Loucy (cell line): ENCODE data around the gene IFT52.

ENCODE experiments used
- H2AFZ ChIP-seq: fragments of 200-600 bp; sonication (generic); 2 replicates; pipeline ENCODE4 v1.6.0; 2016; ENCODE audit warnings: antibody characterized with exemption, mild to moderate bottlenecking, low read length, moderate library complexity
- H3F3A ChIP-seq: fragments of 200-600 bp; 2 replicates; pipeline ENCODE4 v1.6.0; 2016; ENCODE audit warnings: antibody characterized with exemption, low read depth, mild to moderate bottlenecking
- H3K27me3 ChIP-seq: fragments of 200-600 bp; sonication (generic); 2 replicates; pipeline ENCODE4 v1.6.1; 2014; ENCODE audit warnings: low read length, mild to moderate bottlenecking; ENCODE audit not compliant: insufficient read depth, poor library complexity, severe bottlenecking
- H3K36me3 ChIP-seq: fragments of 200-600 bp; sonication (generic); 2 replicates; pipeline ENCODE4 v1.6.1; 2016; ENCODE audit warnings: low read length; ENCODE audit not compliant: insufficient read depth
- H3K4me1 ChIP-seq: fragments of 200-600 bp; sonication (generic); 2 replicates; pipeline ENCODE4 v1.5.1; 2014; ENCODE audit warnings: low read length, mild to moderate bottlenecking; ENCODE audit not compliant: insufficient read depth, poor library complexity, severe bottlenecking
- H3K4me2 ChIP-seq: fragments of 200-600 bp; sonication (generic); 2 replicates; pipeline ENCODE4 v1.6.0; 2014; ENCODE audit warnings: antibody characterized with exemption, low read length, low read depth, mild to moderate bottlenecking; ENCODE audit not compliant: poor library complexity, severe bottlenecking
- H3K4me3 ChIP-seq: fragments of 200-600 bp; sonication (generic); 2 replicates; pipeline ENCODE4 v1.5.1; 2014; ENCODE audit warnings: low read length, mild to moderate bottlenecking, mixed read lengths; ENCODE audit not compliant: poor library complexity, severe bottlenecking
- H3K79me2 ChIP-seq: fragments of 200-600 bp; sonication (generic); 2 replicates; pipeline ENCODE4 v1.6.1; 2014; ENCODE audit warnings: low read length; ENCODE audit not compliant: insufficient read depth
- H3K9ac ChIP-seq: fragments of 200-600 bp; sonication (generic); 2 replicates; pipeline ENCODE4 v1.6.0; 2014; ENCODE audit warnings: mild to moderate bottlenecking, low read depth, low read length, moderate library complexity; ENCODE audit not compliant: poor library complexity, severe bottlenecking
- H3K9me2 ChIP-seq: fragments of 200-600 bp; sonication (generic); replicated peaks from 2 replicates; pipeline ENCODE4 v1.6.1; 2016; ENCODE audit warnings: low read depth, low read length, mixed read lengths
- H3K9me3 ChIP-seq: fragments of 200-600 bp; sonication (generic); 2 replicates; pipeline ENCODE4 v1.6.1; 2014; ENCODE audit warnings: mild to moderate bottlenecking, antibody characterized with exemption, low read length, low read depth; ENCODE audit not compliant: insufficient read depth
- H4K20me1 ChIP-seq: fragments of 200-600 bp; sonication (generic); 2 replicates; pipeline ENCODE4 v1.6.0; 2014; ENCODE audit warnings: antibody characterized with exemption, low read length, mild to moderate bottlenecking; ENCODE audit not compliant: insufficient read depth, poor library complexity, severe bottlenecking
- CTCF ChIP-seq: fragments of 200-600 bp; sonication (generic); conservative IDR thresholded peaks from 2 replicates; pipeline ENCODE4 v1.5.1; 2014; ENCODE audit warnings: mild to moderate bottlenecking, antibody characterized with exemption, low read length
- EZH2phosphoT487 ChIP-seq: fragments of 200-600 bp; IDR thresholded peaks from 2 replicates; pipeline ENCODE4 v1.6.1; 2018; ENCODE audit warnings: antibody characterized with exemption, mild to moderate bottlenecking, moderate library complexity, borderline replicate concordance

IFT52 gene

GRCh38 chr20:43681468-43681942 is 90.8 kb downstream of the IFT52 start:
- Histone ChIP-seq H3K79me2 (peaks cover 34% of the 10 kb centered on the region), H2AFZ (no peak overlapping the region), H4K20me1 (no peaks in the 10 kb centered on the region), H3K9me2 (no peaks in the 10 kb centered on the region), H3K4me1 (peaks cover 7% of the 10 kb centered on the region), H3K27me3 (no peaks in the 10 kb centered on the region), H3K36me3 (peaks cover 42% of the 10 kb centered on the region; the same call in 1 of the 2 replicates), H3K4me2 (no peak overlapping the region), H3F3A (no peaks in the 10 kb centered on the region), H3K9ac (no peak overlapping the region), H3K9me3 (no peaks in the 10 kb centered on the region), H3K4me3 (no peak overlapping the region)
- peak; percentile 40 for TF ChIP-seq CTCF
- TF ChIP-seq EZH2phosphoT487, result no peak

- Histone ChIP-seq H2AFZ (no peak overlapping the region), H4K20me1 (no peaks in the 10 kb centered on the region), H3K4me1 (peaks cover 3% of the 10 kb centered on the region), H3K36me3 (peaks cover 46% of the 10 kb centered on the region; the same call in 1 of the 2 replicates), H3K9me2 (no peaks in the 10 kb centered on the region), H3K4me2 (no peak overlapping the region), H3K9ac (no peak overlapping the region), H3K79me2 (peaks cover 29% of the 10 kb centered on the region), H3F3A (no peaks in the 10 kb centered on the region), H3K4me3 (no peak overlapping the region), H3K27me3 (no peaks in the 10 kb centered on the region), H3K9me3 (no peaks in the 10 kb centered on the region)
- TF ChIP-seq CTCF (no peak), EZH2phosphoT487 (no peak)
These were observed 91.3 kb downstream of the IFT52 start for GRCh38 chr20:43681991-43682410.

GRCh38 chr20:43682446-43682845 is 91.7 kb downstream of the IFT52 start:
- Histone ChIP-seq H4K20me1 (no peaks in the 10 kb centered on the region), H3K36me3 (peaks cover 50% of the 10 kb centered on the region; the same call in 1 of the 2 replicates), H3K9me3 (no peaks in the 10 kb centered on the region), H3K9ac (no peak overlapping the region), H3F3A (no peaks in the 10 kb centered on the region), H3K4me2 (no peak overlapping the region), H2AFZ (no peak overlapping the region), H3K4me3 (no peak overlapping the region), H3K9me2 (no peaks in the 10 kb centered on the region), H3K4me1 (no peaks in the 10 kb centered on the region), H3K27me3 (no peaks in the 10 kb centered on the region), H3K79me2 (peaks cover 25% of the 10 kb centered on the region; the same call in 1 of the 2 replicates)
- TF ChIP-seq CTCF (no peak), EZH2phosphoT487 (no peak)
